ENCODE measurements around the gene DYRK1A. TPM values are rescaled to one million over a fixed set of nuclear protein-coding genes. Genes with fewer than 3 reads are reported as not detected.

DYRK1A gene
- total and polyA plus RNA-seq, 2 of the 13 experiments (the other 11 are each of a cell fraction or from before 2014, with no cell fraction given) = 24.6 to 34.2 TPM

DNA sequence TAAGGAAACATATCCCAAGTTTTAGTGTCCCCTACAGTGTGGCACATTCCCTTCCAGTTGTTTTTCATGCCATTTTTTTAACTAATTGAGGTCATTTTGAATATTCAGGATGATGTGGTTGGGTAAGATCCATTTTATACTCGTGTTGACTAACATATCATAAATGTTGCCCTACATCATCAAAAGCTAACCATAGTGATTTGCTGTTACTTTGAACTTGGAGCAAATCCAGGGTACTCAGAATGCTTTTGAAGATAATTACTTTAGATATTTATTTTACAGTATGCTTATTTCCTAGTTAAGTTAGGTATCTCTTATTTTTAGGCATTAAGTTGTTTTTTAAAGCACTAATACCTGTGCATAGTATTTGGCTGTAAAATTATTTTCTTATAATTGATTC, 57.8 kb downstream of the DYRK1A start:
- Histone ChIP-seq H3K9ac (ENCODE audit: insufficient read depth, low read depth, low read length) (no peak overlapping the region), H3K4me1 (ENCODE audit: insufficient read depth, low read length) (peaks cover 3% of the 10 kb centered on the region), H3K27me3 (ENCODE audit: control insufficient read depth in 1 of 2, insufficient read depth in 2 of 2, low read length in 2 of 2) (no peaks in the 10 kb centered on the region), H3K4me2 (ENCODE audit: low read depth, low read length) (no peak overlapping the region), H3K36me3 (replicated peaks in 1 of 2; ENCODE audit: control insufficient read depth in 1 of 2, insufficient read depth in 2 of 2, low read length in 2 of 2) (peaks cover 10 to 28% of the 10 kb centered on the region in 2 experiments), H3K79me2 (ENCODE audit: insufficient read depth, low read length) (peaks cover 63% of the 10 kb centered on the region), H3K9me3 (ENCODE audit: low read length) (no peaks in the 10 kb centered on the region), H3K27ac (ENCODE audit: extremely low read length, insufficient read depth, low read length) (no peak overlapping the region), H4K20me1 (ENCODE audit: insufficient read depth, low read length) (peaks cover 6% of the 10 kb centered on the region; the same call in 1 of the 2 replicates), H3K4me3 (replicated peaks in 1 of 3; ENCODE audit: insufficient read depth in 1 of 3, low read depth in 2 of 3, low read length in 3 of 3) (no peak overlapping the region), H2AFZ (ENCODE audit: low read length) (no peak overlapping the region)
- intact Hi-C loops (cut with micrococcal nuclease; ENCODE audit: unreplicated experiment) = no loop called here
- in situ Hi-C loops (cut with HindIII; ENCODE audit: extremely low pct_ligation_motif_present, low pct_unique_long_range_greater_than_20kb) = no loop called here
- ChIA-PET CTCF (ENCODE audit: low intra/inter-chr PET ratio, low total read pairs) (no interaction called here), POLR2A (no interaction called here)
- WGBS (ENCODE audit: low lambda C conversion rate) = 100% methylated on average over 1 of the region's 1 CpG
- FAIRE-seq (no peak), DNase-seq (ENCODE audit: low spot score) (no peak), ATAC-seq (no peak)
- BruUV-seq (replicated peaks) = no TSS peak
- TF ChIP-seq, protein P1, sequence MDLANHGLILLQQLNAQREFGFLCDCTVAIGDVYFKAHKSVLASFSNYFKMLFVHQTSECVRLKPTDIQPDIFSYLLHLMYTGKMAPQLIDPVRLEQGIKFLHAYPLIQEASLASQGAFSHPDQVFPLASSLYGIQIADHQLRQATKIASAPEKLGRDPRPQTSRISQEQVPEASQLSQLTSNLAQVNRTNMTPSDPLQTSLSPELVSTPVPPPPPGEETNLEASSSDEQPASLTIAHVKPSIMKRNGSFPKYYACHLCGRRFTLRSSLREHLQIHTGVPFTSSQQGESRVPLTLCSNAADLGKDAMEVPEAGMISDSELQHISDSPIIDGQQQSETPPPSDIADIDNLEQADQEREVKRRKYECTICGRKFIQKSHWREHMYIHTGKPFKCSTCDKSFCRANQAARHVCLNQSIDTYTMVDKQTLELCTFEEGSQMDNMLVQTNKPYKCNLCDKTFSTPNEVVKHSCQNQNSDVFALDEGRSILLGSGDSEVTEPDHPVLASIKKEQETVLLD (CRISPR knock-in tag; IDR thresholded peaks at IDR 0.05; ENCODE audit: low read depth) = no peak

DNA sequence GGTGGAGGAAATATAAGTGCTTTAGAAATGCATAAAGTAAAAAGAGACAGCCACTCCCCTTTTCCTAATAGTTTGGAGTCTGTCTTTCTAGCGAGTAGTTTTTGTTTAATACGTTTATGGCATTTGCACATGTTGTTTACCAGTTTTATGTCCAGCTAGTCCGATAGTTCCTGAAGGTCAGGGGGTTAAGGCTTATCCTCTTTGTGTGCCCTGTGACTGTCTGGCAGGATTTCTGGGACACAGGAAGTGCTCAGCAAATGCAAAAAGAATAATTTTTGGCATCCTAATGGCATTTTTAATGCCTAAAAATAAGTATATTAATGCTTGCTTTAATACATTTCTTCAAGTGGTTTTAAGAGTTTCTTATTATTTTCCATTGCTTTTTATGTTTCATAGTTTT, 58.4 kb downstream of the DYRK1A start:
- no TSS peak for BruUV-seq (replicated peaks)
- no peak overlapping the region for H3K4me3 ChIP-seq (replicated peaks in 1 of 3; ENCODE audit: insufficient read depth in 1 of 3, low read depth in 2 of 3, low read length in 3 of 3)
- H3K4me2 ChIP-seq (ENCODE audit: low read depth, low read length) = no peak overlapping the region
- peaks cover 10% of the 10 kb centered on the region; the same call in 1 of the 2 replicates for H4K20me1 ChIP-seq (ENCODE audit: insufficient read depth, low read length)
- in situ Hi-C loops (cut with HindIII; ENCODE audit: extremely low pct_ligation_motif_present, low pct_unique_long_range_greater_than_20kb) = no loop called here
- no peak overlapping the region for H2AFZ ChIP-seq (ENCODE audit: low read length)
- peaks cover 61% of the 10 kb centered on the region for H3K79me2 ChIP-seq (ENCODE audit: insufficient read depth, low read length)
- no peak for FAIRE-seq
- no peak for ATAC-seq
- H3K9ac ChIP-seq (ENCODE audit: insufficient read depth, low read depth, low read length) = no peak overlapping the region
- intact Hi-C loops (cut with micrococcal nuclease; ENCODE audit: unreplicated experiment) = no loop called here
- POLR2A ChIA-PET = no interaction called here
- CTCF ChIA-PET (ENCODE audit: low intra/inter-chr PET ratio, low total read pairs) = no interaction called here
- no peaks in the 10 kb centered on the region for H3K9me3 ChIP-seq (ENCODE audit: low read length)
- no peaks in the 10 kb centered on the region for H3K27me3 ChIP-seq (ENCODE audit: control insufficient read depth in 1 of 2, insufficient read depth in 2 of 2, low read length in 2 of 2)
- no peak for DNase-seq (ENCODE audit: low spot score)
- H3K4me1 ChIP-seq (ENCODE audit: insufficient read depth, low read length) = peaks cover 9% of the 10 kb centered on the region
- peaks cover 10 to 28% of the 10 kb centered on the region in 2 experiments for H3K36me3 ChIP-seq (replicated peaks in 1 of 2; ENCODE audit: control insufficient read depth in 1 of 2, insufficient read depth in 2 of 2, low read length in 2 of 2)
- no peak for TF ChIP-seq ZNF263 (CRISPR knock-in tag; IDR thresholded peaks at IDR 0.05)
- no peak for TF ChIP-seq PLRG1 (conservative IDR thresholded peaks at IDR 0.05)
- TF ChIP-seq CAMTA2 (CRISPR knock-in tag; IDR thresholded peaks at IDR 0.05; ENCODE audit: borderline replicate concordance) = no peak
- H3K27ac ChIP-seq (ENCODE audit: extremely low read length, insufficient read depth, low read length) = no peak overlapping the region
- 92% methylated on average over 3 of the region's 3 CpGs for WGBS (ENCODE audit: low lambda C conversion rate)
